SH-SY5Y (cell line): ENCODE data around the gene FOXP4.

Experiments
- GATA2 ChIP-seq: IDR thresholded peaks from 2 replicates; pipeline ENCODE4 v1.6.1; 2011; ENCODE audit warnings: mild to moderate bottlenecking, low read depth, low read length
- GATA3 ChIP-seq: IDR thresholded peaks from 2 replicates; pipeline ENCODE4 v1.6.1; 2011; ENCODE audit warnings: low read depth, mild to moderate bottlenecking, low read length, moderate library complexity

DNA sequence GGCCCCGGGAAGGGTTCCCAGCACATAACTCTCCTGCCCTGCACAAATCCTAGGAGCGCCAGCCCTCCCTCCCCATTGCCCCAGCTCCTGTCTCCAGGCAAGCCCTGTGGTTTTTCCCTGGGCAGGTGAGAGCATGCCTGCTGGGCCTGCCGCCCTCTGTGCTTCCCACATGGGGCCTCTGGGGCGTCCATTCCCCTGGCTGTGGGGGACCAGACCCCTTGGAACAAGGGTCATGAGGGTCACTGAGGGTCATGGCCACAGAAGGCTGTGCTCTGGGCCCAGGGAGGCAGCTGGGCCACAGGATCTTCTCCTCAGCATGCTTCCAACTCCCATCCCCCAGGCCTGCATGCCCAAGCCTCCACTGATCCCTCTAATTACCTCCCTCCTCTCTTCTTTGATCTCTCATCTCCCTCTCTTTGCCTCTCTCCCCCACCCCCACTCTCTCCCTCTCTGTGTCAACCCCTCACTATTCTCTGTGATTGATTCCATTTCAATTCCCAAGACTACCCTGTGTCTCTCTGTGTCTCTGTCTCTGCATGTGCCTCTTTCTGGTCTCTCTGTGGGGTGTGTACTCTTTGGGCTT is 98.2 kb downstream of the FOXP4 start:
- TF ChIP-seq GATA2 (no peak), GATA3 (no peak)
